Fibroblast of villous mesenchyme (primary cell): ENCODE results near the gene CPLANE1. TPM values are rescaled to one million over a fixed set of nuclear protein-coding genes. Genes with fewer than 3 reads are reported as not detected.

Source experiments
- DNase-seq: peaks from one replicate; pipeline ENCODE4 v3.0.0-alpha.2; 2010; ENCODE audit warnings: low read depth
- H3K4me3 ChIP-seq: 2 replicates; pipeline ENCODE4 v1.5.1; 2011; ENCODE audit warnings: low read depth, mild to moderate bottlenecking, low read length
- total RNA-seq: library from RNA; depleted of rRNA; stranded (reverse); fragments of >200 nt; gene quantifications from 2 replicates; pipeline ENCODE4 v1.2.3, GENCODE V29; 2012
- TF ChIP-seq, protein P1 (sequence below): IDR thresholded peaks from 2 replicates; pipeline ENCODE4 v1.5.1; 2012; ENCODE audit warnings: low read depth, mild to moderate bottlenecking, low read length; ENCODE audit not compliant: insufficient read depth

The CPLANE1 gene
- total RNA-seq, 1 donor = 39.7 TPM

DNA sequence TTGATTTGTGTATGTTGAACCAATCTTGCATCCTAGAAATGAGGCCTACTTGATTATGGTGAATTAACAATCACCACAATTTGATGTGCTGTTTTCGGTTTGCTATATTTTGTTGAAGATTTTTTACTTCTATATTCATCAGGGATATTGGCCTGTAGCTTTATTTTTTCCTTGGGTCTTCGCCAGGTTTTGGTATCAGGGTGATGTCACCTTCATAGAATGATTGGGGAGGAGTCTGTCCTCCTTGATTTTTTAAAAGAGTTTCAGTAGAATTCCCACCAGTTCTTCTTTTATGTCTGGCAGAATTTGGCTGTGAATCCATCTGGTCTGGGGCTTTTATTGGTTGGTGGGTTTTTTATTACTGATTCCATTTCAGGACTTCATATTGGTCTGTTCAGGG lies 115.2 kb downstream of the CPLANE1 start:
- DNase-seq = peak; percentile 39
- TF ChIP-seq, protein P1, sequence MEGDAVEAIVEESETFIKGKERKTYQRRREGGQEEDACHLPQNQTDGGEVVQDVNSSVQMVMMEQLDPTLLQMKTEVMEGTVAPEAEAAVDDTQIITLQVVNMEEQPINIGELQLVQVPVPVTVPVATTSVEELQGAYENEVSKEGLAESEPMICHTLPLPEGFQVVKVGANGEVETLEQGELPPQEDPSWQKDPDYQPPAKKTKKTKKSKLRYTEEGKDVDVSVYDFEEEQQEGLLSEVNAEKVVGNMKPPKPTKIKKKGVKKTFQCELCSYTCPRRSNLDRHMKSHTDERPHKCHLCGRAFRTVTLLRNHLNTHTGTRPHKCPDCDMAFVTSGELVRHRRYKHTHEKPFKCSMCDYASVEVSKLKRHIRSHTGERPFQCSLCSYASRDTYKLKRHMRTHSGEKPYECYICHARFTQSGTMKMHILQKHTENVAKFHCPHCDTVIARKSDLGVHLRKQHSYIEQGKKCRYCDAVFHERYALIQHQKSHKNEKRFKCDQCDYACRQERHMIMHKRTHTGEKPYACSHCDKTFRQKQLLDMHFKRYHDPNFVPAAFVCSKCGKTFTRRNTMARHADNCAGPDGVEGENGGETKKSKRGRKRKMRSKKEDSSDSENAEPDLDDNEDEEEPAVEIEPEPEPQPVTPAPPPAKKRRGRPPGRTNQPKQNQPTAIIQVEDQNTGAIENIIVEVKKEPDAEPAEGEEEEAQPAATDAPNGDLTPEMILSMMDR = no peak
- H3K4me3 ChIP-seq = no peak overlapping the region

GRCh38 chr5:37132646-37133045 lies 116.5 kb downstream of the CPLANE1 start:
- peak; percentile 59 for DNase-seq
- H3K4me3 ChIP-seq = no peak overlapping the region
- TF ChIP-seq, protein P1 = no peak

DNA sequence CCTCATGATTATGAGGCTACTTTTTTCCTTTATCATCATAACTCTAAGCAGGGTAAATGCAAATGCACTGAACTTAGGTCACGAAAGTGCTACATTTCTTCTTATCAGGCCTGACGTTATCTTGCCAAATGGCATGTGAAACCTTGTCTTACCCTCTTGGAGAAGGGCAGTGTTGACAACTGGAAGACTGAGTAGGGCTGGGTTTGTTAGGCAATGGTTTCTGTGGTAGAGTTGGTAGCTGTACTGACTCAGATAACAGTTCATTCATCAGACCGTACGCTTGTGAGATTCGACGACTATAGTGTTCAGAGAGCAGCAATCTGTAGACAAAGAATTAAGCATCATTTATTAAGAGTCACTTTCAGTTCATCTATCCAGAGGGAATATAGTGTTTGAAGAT lies 127.7 kb downstream of the CPLANE1 start:
- no peak for DNase-seq
- H3K4me3 ChIP-seq = no peak overlapping the region
- TF ChIP-seq, protein P1 = no peak

GRCh38 chr5:37121027-37121426 lies 128.1 kb downstream of the CPLANE1 start:
- no peak overlapping the region for H3K4me3 ChIP-seq
- TF ChIP-seq, protein P1 = no peak
- DNase-seq = no peak

- no peak overlapping the region for H3K4me3 ChIP-seq
- TF ChIP-seq, protein P1 = no peak
- DNase-seq = no peak
Observed at GRCh38 chr5:37120270-37120669, 128.9 kb downstream of the CPLANE1 start.

GRCh38 chr5:37116359-37116758 lies 132.8 kb downstream of the CPLANE1 start:
- H3K4me3 ChIP-seq = no peak overlapping the region
- no peak for DNase-seq
- TF ChIP-seq, protein P1 = no peak

DNA sequence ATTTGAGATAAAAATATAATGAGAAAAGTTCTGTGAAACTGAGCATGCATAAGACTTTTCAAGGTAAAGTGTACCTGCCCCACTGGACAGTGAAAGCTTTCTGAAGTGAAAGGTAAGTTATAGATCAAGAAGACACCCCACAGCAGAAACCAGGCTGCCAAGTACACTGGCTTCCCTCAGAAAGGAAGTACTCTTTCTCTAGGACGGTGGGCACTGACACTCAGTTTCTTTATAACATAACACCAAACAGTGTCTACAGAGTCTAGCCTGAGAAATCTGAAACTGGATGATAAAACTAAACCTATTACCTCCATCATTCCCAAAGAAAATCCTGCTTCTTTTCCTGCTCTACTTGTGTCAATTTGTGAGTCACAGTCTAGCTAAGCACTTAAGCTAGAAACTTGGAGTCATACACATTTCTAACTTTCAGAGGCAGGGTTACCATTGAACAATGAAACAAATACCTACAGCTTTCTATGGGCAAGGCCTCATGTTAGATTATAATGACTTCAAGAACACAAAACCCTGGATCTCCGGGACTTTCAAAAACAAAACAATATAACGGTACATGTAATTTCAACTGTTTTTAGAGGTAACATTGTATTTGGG lies 136.7 kb downstream of the CPLANE1 start:
- TF ChIP-seq, protein P1 = no peak
- DNase-seq = no peak
- H3K4me3 ChIP-seq = no peak overlapping the region
